DMS53 treated with DMSO at 0.1 percent for 48 hours (cell line): ENCODE measurements around the gene TNXB.
"Not testable (repeated sequence)": the region's sequence is repeated elsewhere in the genome, so short reads cannot be mapped to it uniquely, and the experiment has no call there.

Experiments used
- DNase-seq: peaks from one replicate; lab custom pipeline; 2025; ENCODE audit not compliant: unreplicated experiment; lab: John Stamatoyannopoulos, UW

The TNXB gene

DNA sequence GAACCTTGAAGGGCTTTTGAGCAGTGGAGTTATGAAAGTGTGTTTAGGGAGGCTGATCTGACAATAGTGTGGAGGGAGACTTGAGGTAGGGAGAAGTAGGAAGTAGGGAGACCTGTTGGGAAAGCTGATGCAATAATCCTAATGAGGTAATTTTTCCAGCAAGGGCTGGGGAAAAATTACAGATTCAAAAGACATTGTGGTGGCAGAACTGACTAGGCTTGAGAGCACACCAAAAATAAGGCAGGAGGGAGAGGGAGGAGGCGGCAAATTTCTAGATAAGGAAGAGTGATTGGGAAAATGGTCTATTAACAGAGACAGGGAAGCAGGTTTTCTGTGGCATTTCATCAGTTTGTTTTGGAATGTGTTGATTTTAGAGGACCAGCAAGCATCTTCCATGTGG lies 37.1 kb upstream of the TNXB start:
- DNase-seq, result no peak

DNA sequence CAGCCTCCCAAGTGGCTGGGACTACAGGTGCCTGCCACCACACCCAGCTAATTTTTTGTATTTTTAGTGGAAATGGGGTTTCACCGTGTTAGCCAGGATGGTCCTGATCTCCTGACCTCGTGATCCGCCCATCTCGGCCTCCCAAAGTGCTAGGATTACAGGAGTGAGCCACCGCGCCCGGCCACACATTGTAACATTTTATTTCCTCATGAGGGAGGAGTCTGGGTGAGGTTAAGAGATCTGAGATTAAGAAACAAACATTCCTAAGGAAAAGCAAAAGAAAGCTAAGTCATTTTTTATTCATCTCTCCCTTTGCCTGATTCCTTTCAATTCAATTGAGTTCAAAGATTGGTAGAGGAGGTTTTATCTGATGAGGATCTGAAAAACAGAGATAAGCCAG lies 35.1 kb upstream of the TNXB start:
- not testable (repeated sequence) for DNase-seq

- DNase-seq, result no peak
Observed at GRCh38 chr6:32140420-32141046, 31.4 kb upstream of the TNXB start.

GRCh38 chr6:32139590-32139989 lies 30.5 kb upstream of the TNXB start:
- DNase-seq, result no peak

- DNase-seq, result no peak
Observed at GRCh38 chr6:32137454-32137853, 28.3 kb upstream of the TNXB start.

DNA sequence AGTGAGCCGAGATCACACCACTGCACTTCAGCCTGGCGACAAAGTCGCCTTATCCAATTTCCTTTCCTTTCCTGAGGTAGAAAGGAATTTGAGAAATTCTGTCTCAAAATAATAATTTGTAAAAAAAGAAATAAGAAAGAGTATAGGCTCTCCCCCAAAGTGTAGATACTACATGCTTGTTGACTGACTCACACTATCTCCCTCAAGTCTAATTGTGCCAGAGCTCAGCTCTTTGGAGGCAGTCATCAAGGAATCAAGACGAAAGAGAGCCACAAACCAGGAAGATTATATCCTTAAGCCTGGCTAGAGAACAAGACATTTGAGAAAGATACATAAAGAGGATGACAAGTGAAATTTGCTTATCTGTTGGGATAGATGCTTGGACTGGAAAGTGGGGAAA lies 24.6 kb upstream of the TNXB start:
- no peak for DNase-seq

DNA sequence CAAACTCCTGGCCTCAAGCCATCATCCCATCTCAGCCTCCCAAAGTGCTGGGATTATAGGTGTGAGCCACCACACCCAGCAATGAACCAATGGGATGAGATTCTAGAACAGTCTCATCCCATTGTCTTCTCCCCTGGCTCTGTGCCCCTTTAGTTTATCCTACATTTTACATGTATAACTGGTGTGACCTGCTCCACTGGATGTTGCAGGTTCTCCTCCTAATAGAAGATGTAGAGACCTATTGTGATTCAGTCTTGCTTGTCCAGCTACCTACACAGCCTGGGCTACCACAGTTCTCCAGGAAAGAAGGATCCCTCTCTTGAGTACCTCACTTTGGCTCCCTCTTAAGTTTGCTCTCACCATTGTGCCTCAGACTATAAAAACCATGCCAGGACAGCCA lies 23.0 kb upstream of the TNXB start:
- no peak for DNase-seq

DNA sequence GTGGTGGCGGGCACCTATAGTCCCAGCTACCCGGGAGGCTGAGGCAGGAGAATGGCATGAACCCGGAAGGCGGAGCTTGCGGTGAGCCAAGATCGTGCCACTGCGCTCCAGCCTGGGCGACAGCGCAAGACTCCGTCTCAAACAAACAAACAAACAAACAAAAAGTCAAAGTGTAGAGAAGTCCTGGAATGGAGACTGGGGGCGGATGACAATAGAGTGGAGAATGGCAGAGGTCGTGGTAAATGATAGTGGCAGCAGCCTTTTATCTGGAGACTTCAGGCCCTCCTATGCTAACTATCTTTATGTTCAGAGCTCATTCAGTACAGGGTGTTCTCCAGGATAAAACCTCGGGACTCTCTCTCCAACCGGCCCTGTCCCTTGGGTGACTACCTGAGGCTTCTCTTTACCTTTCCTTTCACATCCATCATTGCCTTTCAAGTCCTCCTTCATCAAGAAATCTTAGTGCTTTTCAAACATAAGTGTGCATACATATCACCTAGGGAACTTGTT lies 22.4 kb upstream of the TNXB start:
- DNase-seq, result no peak

- peak; percentile 63 for DNase-seq
Observed at GRCh38 chr6:32129297-32130088, 20.4 kb upstream of the TNXB start.

DNA sequence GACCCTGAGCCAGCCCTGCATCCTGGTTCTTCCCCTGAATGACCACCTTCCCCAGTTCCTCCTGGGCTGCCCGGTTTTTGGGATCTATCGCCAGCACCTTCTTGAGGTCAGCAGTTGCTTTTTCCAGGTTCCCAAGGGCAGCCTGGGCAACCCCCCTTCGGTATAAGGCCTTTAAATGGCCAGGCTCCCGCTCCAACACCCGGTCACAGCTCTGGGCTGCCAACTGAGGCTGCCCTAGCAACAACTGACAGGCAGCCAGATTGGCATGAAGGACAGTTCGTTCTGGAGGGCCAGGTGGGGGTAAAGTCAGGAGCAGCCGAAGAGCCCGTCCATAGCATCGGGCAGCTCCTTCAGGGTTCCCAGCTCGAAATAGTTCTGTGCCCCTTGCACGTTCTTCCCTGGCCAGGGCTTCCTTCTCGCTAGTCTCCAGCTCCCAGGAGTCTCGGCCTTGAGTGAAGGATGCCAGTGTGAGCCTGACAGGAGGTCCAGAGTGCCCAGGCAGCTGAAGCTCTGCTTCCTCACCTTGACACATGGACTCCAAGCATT lies 19.7 kb upstream of the TNXB start:
- DNase-seq, result no peak

DNA sequence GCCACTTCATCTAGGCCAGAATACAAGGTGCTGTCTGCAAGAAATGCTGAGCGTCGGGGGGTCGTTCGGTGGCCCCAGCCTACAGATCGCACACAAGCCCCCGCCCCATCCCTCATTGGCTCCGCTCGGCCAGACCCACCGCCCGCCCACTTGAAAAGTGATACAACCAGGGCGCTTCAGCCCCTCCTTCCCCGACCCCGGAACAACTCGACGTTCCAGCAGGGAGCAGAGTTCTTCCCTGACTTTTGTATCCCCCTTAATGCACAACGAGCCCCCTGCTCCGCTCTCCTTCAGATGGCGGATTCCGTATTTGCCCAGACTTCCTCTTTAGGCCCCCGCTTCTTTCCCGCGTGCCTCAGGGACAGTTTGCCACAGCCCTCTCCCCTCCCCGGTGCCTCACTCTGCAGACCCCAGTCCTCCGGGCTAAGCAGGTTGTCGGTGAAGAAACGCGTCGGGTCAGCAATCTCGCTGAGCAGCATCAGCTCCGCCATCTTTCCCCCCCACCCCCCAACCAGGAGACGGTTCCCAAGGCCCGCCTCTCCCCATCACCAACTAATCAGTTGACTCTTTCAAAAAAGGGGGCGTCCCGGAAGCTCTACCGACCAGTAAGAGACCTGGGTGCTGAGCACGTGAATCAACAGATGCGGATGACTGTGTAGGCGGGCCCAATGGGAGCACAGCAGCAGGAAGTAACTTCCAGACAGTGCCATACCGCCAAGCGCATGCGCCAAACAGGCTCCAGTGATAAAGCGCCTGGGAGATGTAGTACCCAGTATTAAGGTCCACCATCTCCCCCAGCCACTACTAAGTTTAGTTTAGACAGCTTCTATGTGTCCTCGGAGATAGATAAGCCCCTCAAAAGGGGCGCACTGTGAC lies 18.8 kb upstream of the TNXB start, which contains the start of gene ATF6B:
Gene ATF6B (minus strand): TSS at position 530 of the 876 bp plus-strand sequence. CDS start 39 bp downstream, at position 491.
- peak; percentile 99 for DNase-seq

DNA sequence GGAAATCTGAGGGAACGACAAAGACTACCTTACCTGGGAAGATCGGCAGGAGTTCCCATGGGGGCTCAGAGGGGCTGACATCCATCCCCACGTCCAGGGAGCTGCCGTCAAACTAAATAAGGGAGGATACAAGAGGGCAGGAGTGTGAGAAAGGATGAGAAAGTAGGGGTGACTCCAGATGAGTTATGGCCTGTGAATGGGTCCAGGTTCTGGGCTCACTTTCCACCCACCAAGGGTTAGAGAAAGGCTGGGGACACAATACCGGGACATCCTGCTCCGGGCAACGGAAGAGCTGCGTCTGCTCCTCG lies 18.2 kb upstream of the TNXB start:
- no peak for DNase-seq

DNA sequence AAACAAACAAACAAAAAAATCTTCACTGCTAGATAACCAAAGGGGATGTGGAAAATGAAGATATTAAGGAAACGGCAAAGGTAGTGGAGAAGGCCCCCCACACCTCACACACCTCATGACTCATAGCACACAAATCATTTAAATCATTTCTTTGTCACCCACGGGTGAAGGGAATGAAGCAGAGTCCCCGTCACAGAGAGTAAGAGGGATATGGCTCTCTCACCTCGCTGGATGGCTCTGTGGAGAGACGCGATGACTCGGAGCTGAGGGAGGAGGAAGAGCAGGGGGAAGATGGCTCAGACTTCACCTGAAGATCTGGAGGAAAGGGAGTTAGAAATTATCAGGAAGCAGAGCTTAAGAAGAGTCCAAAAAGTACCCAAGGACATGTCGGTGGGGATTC lies 17.7 kb upstream of the TNXB start:
- DNase-seq, result no peak

DNA sequence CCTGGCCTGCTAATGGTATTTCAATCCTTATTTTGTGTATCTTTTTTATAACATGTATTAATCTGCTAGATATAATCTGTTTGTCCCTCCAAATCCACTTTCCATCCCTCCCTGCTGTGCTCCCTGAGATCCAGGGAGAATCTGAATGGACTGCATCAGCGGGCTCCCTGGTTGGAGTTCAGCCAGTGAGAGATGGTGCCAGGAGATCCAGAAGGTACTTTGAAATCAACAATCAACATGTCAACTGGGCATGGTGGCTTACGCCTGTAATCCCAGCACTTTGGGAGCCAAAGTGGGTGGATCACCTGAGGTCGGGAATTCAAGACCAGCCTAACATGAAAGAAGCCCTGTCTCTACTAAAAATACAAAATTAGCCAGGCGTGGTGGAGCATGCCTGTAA lies 14.5 kb upstream of the TNXB start:
- no peak for DNase-seq

GRCh38 chr6:32120573-32121059 lies 11.5 kb upstream of the TNXB start:
- no peak for DNase-seq

- peak; percentile 81 for DNase-seq
Observed at GRCh38 chr6:32118782-32119628, 9.9 kb upstream of the TNXB start.

- no peak for DNase-seq
Observed at GRCh38 chr6:32117461-32117860, 8.3 kb upstream of the TNXB start.

DNA sequence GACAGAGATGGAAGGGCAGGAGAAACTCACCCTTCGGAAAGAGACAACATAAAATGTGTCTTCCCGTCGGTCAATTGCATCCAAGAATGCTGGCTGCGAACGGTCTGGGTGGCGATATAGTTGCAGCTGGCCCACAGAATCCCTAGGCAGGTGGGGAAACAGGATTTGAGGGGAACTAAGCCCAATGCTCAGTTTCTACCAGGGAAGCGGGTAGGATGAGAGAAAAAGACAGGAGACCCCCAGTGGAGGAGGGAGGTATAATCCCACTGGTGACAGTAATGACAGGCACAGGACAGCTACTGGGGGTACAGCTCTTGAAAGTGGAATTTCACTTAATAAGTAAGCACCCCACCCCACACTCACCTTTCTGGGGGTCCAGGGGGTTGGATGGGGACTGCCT lies 7.5 kb upstream of the TNXB start:
- DNase-seq, result no peak

GRCh38 chr6:32115623-32116022 lies 6.5 kb upstream of the TNXB start:
- no peak for DNase-seq

- no peak for DNase-seq
Observed at GRCh38 chr6:32114796-32115195, 5.7 kb upstream of the TNXB start.
